ENCODE measurements around the gene CASP9. TPM values are rescaled to one million over a fixed set of nuclear protein-coding genes. Genes with fewer than 3 reads are reported as not detected.

CASP9 gene
- total and polyA plus RNA-seq, 7 donors = 5.3 to 10.5 (median 8.0) TPM

DNA sequence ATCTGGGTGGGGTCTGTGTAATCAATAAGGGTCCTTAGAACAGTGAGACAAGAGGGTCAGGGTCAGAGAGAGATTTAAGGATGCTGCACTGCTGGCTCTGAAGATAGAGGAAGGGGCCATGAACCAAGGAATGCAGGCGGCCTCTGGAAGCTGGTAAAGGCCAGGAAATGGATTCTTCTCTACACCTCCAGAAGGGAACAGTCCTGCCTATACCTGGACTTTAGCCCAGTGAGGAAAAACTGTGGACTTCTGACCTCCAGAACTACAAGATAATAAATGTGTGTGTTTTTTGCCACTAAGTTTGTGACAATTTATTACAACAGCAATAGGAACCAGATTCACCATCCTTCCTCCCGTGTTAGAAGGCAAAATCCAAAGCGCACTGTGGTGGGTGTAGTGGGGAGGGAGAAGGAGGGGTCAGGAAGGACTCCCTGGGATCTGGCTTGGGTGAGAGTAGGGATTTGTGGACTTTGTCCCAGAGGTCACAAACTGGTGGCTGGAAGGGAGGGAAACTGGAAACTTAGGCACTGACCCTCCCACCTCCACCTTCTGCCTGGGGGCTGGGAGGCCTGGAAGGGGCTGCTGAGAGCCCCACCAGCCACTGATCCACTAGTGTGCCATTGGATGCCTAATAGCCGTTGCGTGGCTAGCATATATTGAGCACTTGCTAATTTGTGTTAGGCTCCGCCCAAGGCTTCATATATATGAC, 72.8 kb downstream of the CASP9 start:
- WGBS, 3 donors = 91 to 92% (median 92%) methylated on average over 6 of the region's 6 CpGs

DNA sequence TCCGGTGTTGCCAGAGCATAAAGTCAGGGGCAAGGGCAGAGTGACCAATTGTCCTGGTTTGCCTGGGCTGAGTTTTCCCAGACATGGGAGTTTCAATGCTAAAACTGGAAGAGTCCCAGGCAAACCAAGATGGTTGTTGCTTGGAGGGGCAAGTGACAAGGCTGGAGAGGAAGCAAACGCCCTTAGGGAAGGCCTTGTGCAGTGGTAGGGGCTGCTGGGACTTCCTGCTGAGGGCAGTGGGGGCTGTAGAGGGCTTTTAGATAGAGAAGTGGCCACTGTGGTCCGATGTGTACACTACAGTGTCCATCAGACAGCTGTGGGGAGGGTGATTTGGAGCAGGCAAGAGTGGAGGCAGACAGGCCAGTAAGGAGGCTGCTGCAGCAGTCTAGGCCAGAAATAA, 74.4 kb downstream of the CASP9 start:
- Histone ChIP-seq H3K9me3 (no peaks in the 10 kb centered on the region), H3K36me3 (ENCODE audit: insufficient read depth in 1 of 2, low read depth in 1 of 2) (no peaks in the 10 kb centered on the region), H3K4me1 (no peaks in the 10 kb centered on the region), H3K4me3 (no peak overlapping the region), H3K27ac (no peak overlapping the region), H3K27me3 (ENCODE audit: insufficient read depth in 3 of 3, low read length in 2 of 3) (peaks cover 0 to 3% (median 3%) of the 10 kb centered on the region in 3 donors)
- DNase-seq (no peak), ATAC-seq (no peak)
- WGBS, 3 donors = 69 to 73% (median 70%) methylated on average over 3 of the region's 3 CpGs
- TF ChIP-seq, protein P1, sequence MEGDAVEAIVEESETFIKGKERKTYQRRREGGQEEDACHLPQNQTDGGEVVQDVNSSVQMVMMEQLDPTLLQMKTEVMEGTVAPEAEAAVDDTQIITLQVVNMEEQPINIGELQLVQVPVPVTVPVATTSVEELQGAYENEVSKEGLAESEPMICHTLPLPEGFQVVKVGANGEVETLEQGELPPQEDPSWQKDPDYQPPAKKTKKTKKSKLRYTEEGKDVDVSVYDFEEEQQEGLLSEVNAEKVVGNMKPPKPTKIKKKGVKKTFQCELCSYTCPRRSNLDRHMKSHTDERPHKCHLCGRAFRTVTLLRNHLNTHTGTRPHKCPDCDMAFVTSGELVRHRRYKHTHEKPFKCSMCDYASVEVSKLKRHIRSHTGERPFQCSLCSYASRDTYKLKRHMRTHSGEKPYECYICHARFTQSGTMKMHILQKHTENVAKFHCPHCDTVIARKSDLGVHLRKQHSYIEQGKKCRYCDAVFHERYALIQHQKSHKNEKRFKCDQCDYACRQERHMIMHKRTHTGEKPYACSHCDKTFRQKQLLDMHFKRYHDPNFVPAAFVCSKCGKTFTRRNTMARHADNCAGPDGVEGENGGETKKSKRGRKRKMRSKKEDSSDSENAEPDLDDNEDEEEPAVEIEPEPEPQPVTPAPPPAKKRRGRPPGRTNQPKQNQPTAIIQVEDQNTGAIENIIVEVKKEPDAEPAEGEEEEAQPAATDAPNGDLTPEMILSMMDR (IDR thresholded peaks at IDR 0.05) = no peak
- intact Hi-C loops (cut with DNase I) = no loop called here

More for the DNA sequence above, 72.8 kb downstream of the CASP9 start:
- no peaks in the 10 kb centered on the region for H3K4me1 ChIP-seq
- H3K27me3 ChIP-seq (ENCODE audit: insufficient read depth in 3 of 3, low read length in 2 of 3) = peaks cover 0 to 3% (median under 1%) of the 10 kb centered on the region in 3 donors
- H3K27ac ChIP-seq = no peak overlapping the region
- intact Hi-C loops (cut with DNase I) = no loop called here
- H3K9me3 ChIP-seq = no peaks in the 10 kb centered on the region
- ATAC-seq (no peak), DNase-seq (no peak)
- no peak overlapping the region for H3K4me3 ChIP-seq
- TF ChIP-seq, protein P1 (IDR thresholded peaks at IDR 0.05) = no peak
- H3K36me3 ChIP-seq (ENCODE audit: insufficient read depth in 1 of 2, low read depth in 1 of 2) = no peaks in the 10 kb centered on the region

DNA sequence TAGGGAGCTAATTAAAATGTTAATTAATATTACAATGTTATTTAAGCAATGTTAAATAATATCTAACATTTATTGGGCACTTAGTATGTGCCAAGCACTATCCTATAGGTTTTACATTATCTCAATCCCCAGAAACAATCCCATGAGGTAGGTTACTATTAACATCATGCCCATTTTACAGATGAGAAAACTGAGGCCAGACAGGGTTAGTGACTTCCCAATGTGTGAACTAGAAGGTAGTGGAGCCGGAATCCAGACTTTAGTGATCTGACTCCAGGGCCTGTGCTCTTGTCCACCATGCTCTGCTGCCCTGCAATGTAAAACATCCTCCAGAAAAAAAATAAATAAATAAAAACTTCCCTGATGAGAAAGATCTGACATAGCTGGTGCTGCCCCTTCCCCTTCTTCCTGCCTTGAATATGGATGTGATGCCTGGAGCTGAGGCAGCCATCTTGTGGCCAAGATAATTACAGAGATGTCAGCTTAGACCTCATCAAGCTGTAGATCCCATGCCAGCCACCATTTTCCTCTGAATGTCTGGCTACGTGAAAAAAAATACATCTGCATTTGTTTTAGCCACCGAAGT, 75.0 kb downstream of the CASP9 start:
- Histone ChIP-seq H3K36me3 (ENCODE audit: insufficient read depth in 1 of 2, low read depth in 1 of 2) (no peaks in the 10 kb centered on the region), H3K9me3 (no peaks in the 10 kb centered on the region), H3K27me3 (ENCODE audit: insufficient read depth in 3 of 3, low read length in 2 of 3) (peaks cover 0 to 3% (median 3%) of the 10 kb centered on the region in 3 donors), H3K4me1 (no peaks in the 10 kb centered on the region), H3K27ac (no peak overlapping the region), H3K4me3 (no peak overlapping the region)
- DNase-seq (no peak), ATAC-seq (no peak)
- TF ChIP-seq, protein P1 (IDR thresholded peaks at IDR 0.05) = no peak
- intact Hi-C loops (cut with DNase I) = no loop called here
- 80 to 90% (median 81%) methylated on average over 3 of the region's 3 CpGs for WGBS, 3 donors

DNA sequence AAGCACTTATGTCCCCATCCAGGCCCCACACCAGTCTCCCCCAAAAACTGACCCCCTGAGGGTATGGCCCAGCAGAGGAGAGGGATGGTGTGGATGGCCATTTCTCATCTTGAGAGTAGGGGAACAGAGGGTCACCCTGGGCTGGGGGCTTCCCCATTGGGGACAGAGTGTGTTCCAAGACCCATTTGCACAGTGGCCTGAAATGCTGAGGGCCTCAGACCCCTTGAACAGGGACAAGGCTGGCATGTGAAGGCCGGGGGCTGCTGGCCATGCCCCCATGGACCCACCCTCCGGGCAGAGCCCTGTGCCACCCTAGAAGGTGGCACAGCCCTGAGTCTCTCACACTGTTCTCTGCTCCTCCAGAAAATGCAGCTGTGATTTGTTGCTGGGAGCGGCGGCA, 77.8 kb downstream of the CASP9 start:
- Histone ChIP-seq H3K36me3 (ENCODE audit: insufficient read depth in 1 of 2, low read depth in 1 of 2) (no peaks in the 10 kb centered on the region), H3K4me3 (no peak overlapping the region), H3K27ac (no peak overlapping the region), H3K9me3 (no peaks in the 10 kb centered on the region), H3K4me1 (no peaks in the 10 kb centered on the region), H3K27me3 (ENCODE audit: insufficient read depth in 3 of 3, low read length in 2 of 3) (peaks cover 0 to 3% (median 3%) of the 10 kb centered on the region in 3 donors)
- ATAC-seq = no peak
- no peak for DNase-seq
- TF ChIP-seq, protein P1 (IDR thresholded peaks at IDR 0.05) = no peak
- WGBS, 3 donors = 78 to 87% (median 80%) methylated on average over 4 of the region's 4 CpGs
- intact Hi-C loops (cut with DNase I) = no loop called here
